NCI-H146 treated with DMSO at 0.1 percent for 48 hours (cell line): Measurements from ENCODE around the gene NDUFS3.

Experiments
- DNase-seq: peaks from one replicate; lab custom pipeline; 2025; ENCODE audit not compliant: unreplicated experiment; lab: John Stamatoyannopoulos, UW

NDUFS3 gene

GRCh38 chr11:47631473-47631872 is 52.6 kb downstream of the NDUFS3 start:
- no peak for DNase-seq
